HG02970 (cell line): Measurements from ENCODE around the gene NDUFAF8.
A peak's percentile ranks its signal among the peaks of the same experiment; 100 is the strongest.

Source experiments
- ATAC-seq: cut with Tn5 transposase; IDR thresholded peaks from one replicate; pipeline ENCODE4 v1.9.1; 2021; ENCODE audit warnings: mild to moderate bottlenecking, moderate library complexity, moderate number of reproducible peaks; ENCODE audit not compliant: unreplicated experiment, low FRiP score

The NDUFAF8 gene

GRCh38 chr17:81238815-81239713 is at the start of gene NDUFAF8, which contains the start of gene TEPSIN:
TSS of gene NDUFAF8 (plus strand) at chr17:81239318. CDS start at chr17:81239364, 46 bp downstream.
TSS of gene TEPSIN (minus strand) at chr17:81239055. CDS start at chr17:81239033, 22 bp downstream.
- peak; percentile 90 for ATAC-seq

GRCh38 chr17:81189670-81190530 is 49.2 kb upstream of the NDUFAF8 start:
- ATAC-seq = no peak

GRCh38 chr17:81190591-81190990 is 48.5 kb upstream of the NDUFAF8 start:
- ATAC-seq = no peak

GRCh38 chr17:81191116-81191515 is 48.0 kb upstream of the NDUFAF8 start:
- ATAC-seq = no peak

- no peak for ATAC-seq
Observed at GRCh38 chr17:81191646-81192045, 47.5 kb upstream of the NDUFAF8 start.

- ATAC-seq = no peak
Observed at GRCh38 chr17:81192386-81193050, 46.6 kb upstream of the NDUFAF8 start.

- ATAC-seq = no peak
Observed at GRCh38 chr17:81193051-81193410, 46.1 kb upstream of the NDUFAF8 start.

GRCh38 chr17:81193470-81194224 is 45.5 kb upstream of the NDUFAF8 start:
- no peak for ATAC-seq

GRCh38 chr17:81194225-81194760 is 44.8 kb upstream of the NDUFAF8 start:
- ATAC-seq = no peak

- no peak for ATAC-seq
Observed at GRCh38 chr17:81194941-81195901, 43.9 kb upstream of the NDUFAF8 start.

GRCh38 chr17:81195941-81196495 is 43.1 kb upstream of the NDUFAF8 start:
- ATAC-seq = no peak

- ATAC-seq = no peak
Observed at GRCh38 chr17:81196505-81197408, 42.4 kb upstream of the NDUFAF8 start.

GRCh38 chr17:81197409-81197795 is 41.7 kb upstream of the NDUFAF8 start:
- ATAC-seq = no peak

GRCh38 chr17:81197831-81198490 is 41.2 kb upstream of the NDUFAF8 start:
- ATAC-seq = no peak

GRCh38 chr17:81198826-81199481 is 40.2 kb upstream of the NDUFAF8 start:
- ATAC-seq = no peak

- ATAC-seq = no peak
Observed at GRCh38 chr17:81199482-81199830, 39.7 kb upstream of the NDUFAF8 start.
